GM18526 (cell line): ENCODE measurements around the gene ELOVL5.

Source experiments
- POLR2A ChIP-seq: IDR thresholded peaks from 3 replicates; pipeline ENCODE4 v1.6.1; 2011; ENCODE audit not compliant: insufficient read length; ENCODE audit errors: extremely low read depth

The ELOVL5 gene

GRCh38 chr6:53348371-53349208, at the start of gene ELOVL5:
TSS of gene ELOVL5 (minus strand) at chr6:53348950. CDS start at chr6:53295699, 53,251 bp downstream.
- TF ChIP-seq POLR2A, result peak; percentile 62

GRCh38 chr6:53397283-53397682, 48.5 kb upstream of the ELOVL5 start:
- no peak for TF ChIP-seq POLR2A

- TF ChIP-seq POLR2A, result no peak
These were observed 47.2 kb upstream of the ELOVL5 start for GRCh38 chr6:53395986-53396385.

- TF ChIP-seq POLR2A, result no peak
These were observed 46.0 kb upstream of the ELOVL5 start for GRCh38 chr6:53394704-53395103.

DNA sequence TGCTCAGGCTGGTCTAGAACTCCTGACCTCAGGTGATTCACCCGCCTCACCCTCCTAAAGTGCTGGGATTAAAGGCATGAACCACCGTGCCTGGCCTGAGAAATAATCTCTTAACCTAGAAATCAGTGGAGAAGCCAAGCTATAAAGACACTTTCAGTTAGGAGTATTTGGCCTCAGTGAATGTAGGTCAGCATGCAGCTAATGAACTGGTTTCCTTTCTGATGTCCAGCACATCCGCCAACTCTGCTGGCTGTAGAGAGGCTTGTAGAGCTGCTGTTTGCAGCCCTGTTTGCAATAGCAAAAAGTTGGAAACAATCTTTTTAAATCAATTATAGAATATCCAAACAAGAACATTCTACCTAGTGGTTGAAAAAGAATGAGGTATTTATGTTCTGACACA, 42.4 kb upstream of the ELOVL5 start:
- no peak for TF ChIP-seq POLR2A

DNA sequence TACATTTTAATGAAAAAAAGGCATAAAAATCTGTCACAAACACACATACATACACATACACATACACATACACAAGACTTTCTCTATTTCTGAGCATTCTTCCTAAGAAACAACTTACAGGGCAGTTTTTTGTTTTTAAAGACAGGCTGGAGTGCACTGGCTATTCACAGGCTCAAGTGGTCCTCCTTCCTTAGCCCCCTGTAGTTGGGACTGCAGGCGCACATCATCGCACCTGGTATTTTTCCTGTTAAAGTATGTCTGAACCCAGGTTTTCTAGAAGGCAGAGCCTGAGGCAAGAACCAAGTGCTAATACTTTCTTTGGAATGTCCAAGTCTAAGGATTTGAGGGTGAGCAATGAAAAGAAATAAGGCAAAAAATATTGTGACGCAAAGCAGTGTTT, 41.3 kb upstream of the ELOVL5 start:
- no peak for TF ChIP-seq POLR2A

DNA sequence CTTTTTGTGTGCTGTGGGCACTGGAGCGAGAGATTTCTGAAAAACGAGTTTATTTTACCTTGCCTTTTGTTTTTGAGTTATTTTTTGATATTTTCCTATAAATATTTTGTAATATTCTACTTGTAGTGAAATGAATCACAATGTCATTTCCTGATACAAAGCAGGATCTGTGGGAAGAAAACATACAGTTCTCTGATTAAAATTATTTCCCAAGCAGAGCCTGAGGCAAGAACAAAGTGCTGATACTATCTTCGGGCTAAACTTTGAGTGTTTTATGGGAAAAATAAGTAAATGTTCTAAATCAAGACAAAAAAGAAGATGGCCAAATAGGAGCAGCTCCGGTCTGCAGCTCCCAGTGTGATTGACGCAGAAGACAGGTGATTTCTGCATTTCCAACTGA, 33.7 kb upstream of the ELOVL5 start:
- no peak for TF ChIP-seq POLR2A

- no peak for TF ChIP-seq POLR2A
These were observed 29.5 kb upstream of the ELOVL5 start for GRCh38 chr6:53378208-53378607.

GRCh38 chr6:53377793-53378192, 29.0 kb upstream of the ELOVL5 start:
- TF ChIP-seq POLR2A, result no peak

DNA sequence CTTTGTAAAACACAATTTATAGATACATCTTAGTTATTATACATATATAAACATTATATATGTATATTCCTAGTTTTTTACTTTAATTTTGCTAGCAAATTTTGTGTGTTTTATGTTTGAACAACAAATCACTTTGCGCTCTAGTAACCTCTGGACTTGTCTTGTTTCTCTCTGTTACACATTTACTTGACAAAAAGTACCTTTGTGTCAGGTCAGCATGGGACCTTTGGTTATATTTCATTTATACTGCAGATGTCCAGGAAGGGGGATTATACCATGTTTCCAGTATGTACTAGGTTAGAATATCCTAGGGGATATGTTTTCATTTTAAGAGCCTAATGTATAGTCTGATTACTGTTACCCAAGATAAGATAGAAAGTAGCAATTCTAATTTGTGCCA, 28.5 kb upstream of the ELOVL5 start:
- TF ChIP-seq POLR2A, result no peak

DNA sequence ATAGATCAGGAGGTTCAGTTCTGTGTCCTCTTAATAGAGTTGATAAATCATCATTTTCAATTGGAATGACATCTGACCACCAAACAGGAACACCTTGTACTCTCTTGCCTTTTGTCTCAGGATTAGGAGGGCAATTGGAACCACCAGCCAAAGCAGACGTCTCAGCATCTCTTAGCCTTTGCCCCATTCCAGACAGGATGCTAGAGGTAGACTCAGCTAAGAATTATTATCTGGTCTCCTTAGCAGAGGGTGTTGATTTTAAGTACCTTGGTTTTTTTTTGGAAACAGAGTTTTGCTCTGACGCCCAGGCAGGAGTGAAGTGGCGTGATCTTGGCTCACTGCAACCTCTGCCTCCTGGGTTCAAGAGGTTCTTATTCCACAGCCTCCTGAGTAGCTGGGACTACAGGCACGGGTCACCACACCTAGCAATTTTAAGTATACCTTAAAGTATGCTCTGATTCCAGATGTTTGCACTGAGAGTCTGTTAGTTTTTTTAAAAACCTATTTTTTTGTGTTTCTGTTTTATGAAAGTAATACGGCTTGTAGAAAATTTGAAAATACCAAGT, 28.0 kb upstream of the ELOVL5 start:
- no peak for TF ChIP-seq POLR2A

DNA sequence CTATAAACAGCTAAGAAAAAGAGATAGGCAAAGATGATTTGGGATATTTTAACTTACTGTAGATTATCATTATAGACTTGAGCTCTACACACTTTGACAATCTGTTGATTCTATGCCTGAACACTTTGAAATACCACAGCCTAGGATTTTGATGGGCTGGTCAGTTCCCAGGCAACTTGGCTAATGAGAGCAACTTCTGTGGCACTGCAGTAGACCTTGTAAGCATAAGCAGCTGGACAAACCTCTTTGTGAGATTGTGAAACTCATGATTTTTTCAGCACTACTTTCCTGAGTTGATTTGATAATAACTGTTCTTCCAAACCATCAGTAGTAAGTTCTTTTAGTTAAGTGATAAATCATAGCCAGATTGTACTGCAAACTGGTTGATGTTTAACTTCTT, 27.1 kb upstream of the ELOVL5 start:
- TF ChIP-seq POLR2A, result no peak

DNA sequence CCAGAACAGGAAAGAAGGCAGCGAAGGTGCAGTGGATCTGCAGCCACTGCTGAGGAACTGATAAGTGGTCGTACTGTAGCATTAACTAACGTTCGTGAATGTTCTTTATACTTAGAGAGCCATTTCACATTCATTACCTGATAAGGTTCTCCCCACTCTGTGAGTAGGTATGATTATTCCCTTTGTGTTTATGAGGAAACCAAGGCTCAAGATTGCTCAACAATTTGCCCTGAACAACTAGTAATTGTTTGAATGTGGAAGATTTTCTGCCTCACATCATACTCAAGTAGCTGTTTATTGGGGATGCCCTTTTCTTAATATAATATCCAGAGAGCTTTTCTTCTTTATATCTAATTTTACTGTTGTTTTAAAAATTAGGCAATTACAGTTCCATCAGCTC, 24.9 kb upstream of the ELOVL5 start:
- TF ChIP-seq POLR2A, result no peak

DNA sequence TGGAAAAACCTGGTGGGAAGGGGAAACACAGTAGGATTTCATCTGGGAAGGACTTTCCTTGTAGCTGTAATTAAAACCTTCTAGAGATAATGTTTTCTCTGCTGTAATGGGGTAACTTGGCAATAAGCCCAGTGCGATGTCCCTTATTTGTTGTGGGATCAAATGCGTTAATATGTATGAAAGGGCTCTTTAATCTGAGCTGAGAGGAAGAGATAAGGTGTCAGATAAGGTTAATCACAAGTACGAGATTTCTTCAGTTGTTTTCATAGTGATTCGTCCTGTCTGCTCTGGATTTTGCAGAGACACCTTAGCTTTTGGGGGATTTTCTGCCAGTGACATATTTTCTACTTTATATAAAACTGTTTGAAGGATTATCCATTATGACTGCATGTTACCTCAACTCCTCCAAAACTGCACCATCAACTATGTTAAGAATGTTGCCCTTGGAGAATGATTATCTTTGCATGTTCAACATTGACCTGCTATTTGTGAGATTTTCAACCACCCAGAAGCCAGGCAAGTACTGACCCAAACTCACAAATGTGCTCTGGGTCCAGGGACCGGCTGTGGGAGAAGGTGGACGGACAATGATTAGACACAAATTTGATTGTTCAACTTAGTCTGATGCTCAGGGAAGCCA, 21.2 kb upstream of the ELOVL5 start:
- no peak for TF ChIP-seq POLR2A

- TF ChIP-seq POLR2A, result no peak
These were observed 20.3 kb upstream of the ELOVL5 start for GRCh38 chr6:53369051-53369450.

DNA sequence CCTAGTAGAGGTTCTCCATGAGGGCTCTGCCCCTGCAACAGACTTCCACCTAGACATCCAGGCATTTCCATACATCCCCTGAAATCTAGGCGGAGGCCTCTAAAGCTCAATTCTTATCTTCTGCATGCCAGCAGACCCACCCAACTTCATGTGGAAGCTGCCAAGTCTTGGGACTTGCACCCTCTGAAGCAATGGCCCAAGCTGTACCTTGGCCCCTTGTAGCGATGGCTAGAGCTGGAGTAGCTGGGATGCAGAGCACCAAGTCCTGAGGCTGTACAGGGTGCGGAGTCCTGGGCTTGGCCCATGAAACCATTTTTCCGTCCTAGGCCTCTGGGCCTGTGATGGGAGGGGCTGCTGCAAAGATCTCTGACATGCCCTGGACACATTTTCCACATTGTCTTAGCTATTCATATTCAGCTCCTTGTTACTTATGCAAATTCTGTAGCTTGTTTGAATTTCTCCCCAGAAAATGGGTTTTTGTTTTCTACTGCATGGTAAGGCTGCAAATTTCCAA, 17.4 kb upstream of the ELOVL5 start:
- TF ChIP-seq POLR2A, result no peak
